HCT116 (cell line): ENCODE results near the gene CCDC9B.

Experiments used
- CTCF ChIP-seq, 3 experiments: fragments of 200-600 bp in 1 of 3; sonication (generic) in 1 of 3; IDR thresholded peaks in 2 of 3; conservative IDR thresholded peaks in 1 of 3; 2 replicates each; pipeline ENCODE4 v1.5.1; 2012 to 2017; ENCODE audit warnings: low read depth in 2 of 3, low read length in 2 of 3, antibody characterized with exemption in 1 of 3, borderline replicate concordance in 1 of 3, control low read depth in 1 of 3, mild to moderate bottlenecking in 1 of 3, mixed read lengths in 1 of 3, mixed run types in 1 of 3, moderate library complexity in 1 of 3; ENCODE audit not compliant: insufficient read depth in 1 of 3
- POLR2A ChIP-seq: IDR thresholded peaks from 2 replicates; pipeline ENCODE4 v1.7.0; 2011; ENCODE audit warnings: borderline replicate concordance; ENCODE audit not compliant: insufficient read depth, insufficient read length; ENCODE audit errors: extremely low read depth
- REST ChIP-seq: IDR thresholded peaks from 2 replicates; pipeline ENCODE4 v1.6.1; 2012; ENCODE audit warnings: low read depth

- TF ChIP-seq POLR2A (no peak), CTCF (IDR thresholded peaks at IDR 0.05 in 2 of 3, conservative IDR thresholded peaks at IDR 0.05 in 1 of 3; ENCODE audit: borderline replicate concordance in 1 of 3, insufficient read depth in 1 of 3, low read depth in 2 of 3, low read length in 2 of 3) (no peak), REST (no peak)
Observed at GRCh38 chr15:40368719-40369473, 28.2 kb upstream of the CCDC9B start.
